AG04449 (cell line): ENCODE measurements around the gene ZBTB9.

ENCODE experiments used
- CTCF ChIA-PET: fragments of 350-600 bp; formaldehyde crosslinking; extraction: SDS; loops from one replicate; lab custom pipeline; 2021; ENCODE audit warnings: antibody characterized with exemption; lab: Yijun Ruan, JAX
- POLR2A ChIA-PET: fragments of 400-600, 350-600 bp; formaldehyde crosslinking; extraction: SDS; loops from one replicate; lab custom pipeline; 2020; ENCODE audit warnings: antibody characterized with exemption, inconsistent platforms; lab: Yijun Ruan, JAX
- DNase-seq: peaks from one replicate; pipeline ENCODE4 v3.0.0-alpha.2; 2010; ENCODE audit warnings: low read depth, low spot score
- H3K4me3 ChIP-seq: 2 replicates; pipeline ENCODE4 v1.5.1; 2011; ENCODE audit warnings: low read depth, mild to moderate bottlenecking, control low read depth, low read length
- CTCF ChIP-seq: IDR thresholded peaks from one replicate; pipeline ENCODE4 v1.5.1; 2011; ENCODE audit warnings: mild to moderate bottlenecking, moderate library complexity, low read length, control low read depth, inconsistent platforms; ENCODE audit not compliant: insufficient read depth; ENCODE audit errors: missing control alignments

ZBTB9 gene

GRCh38 chr6:33454009-33454946, at the start of gene ZBTB9:
TSS of gene ZBTB9 (plus strand) at chr6:33454576. CDS start at chr6:33455101, 525 bp downstream.
- CTCF ChIA-PET: interaction anchor here (0.9 to 1.7 kb wide), 4 partner anchors 7 to 63 kb away, joined by 3 to 5 read pairs (median 3); no protein-coding TSS in a partner anchor
- TF ChIP-seq CTCF: no peak
- peak; percentile 69 for DNase-seq
- POLR2A ChIA-PET: interaction anchor here (0.7 to 1.4 kb wide), 6 partner anchors 14 to 1259 kb away, joined by 3 to 5 read pairs (median 3); partner anchors contain the start of gene BAK1
- H3K4me3 ChIP-seq: peak within 1 kb of the TSS; percentile 89

GRCh38 chr6:33404884-33405283, 49.5 kb upstream of the ZBTB9 start:
- H3K4me3 ChIP-seq: no peak overlapping the region
- DNase-seq: no peak
- no peak for TF ChIP-seq CTCF
- ChIA-PET POLR2A (no interaction called here), CTCF (interaction anchor here (1.0 to 6.1 kb wide), 2 partner anchors 14 to 21 kb away, joined by 4 to 44 read pairs; no protein-coding TSS in a partner anchor)

GRCh38 chr6:33405386-33405940, 48.9 kb upstream of the ZBTB9 start:
- POLR2A ChIA-PET: no interaction called here

GRCh38 chr6:33406126-33406525, 48.2 kb upstream of the ZBTB9 start:
- CTCF ChIA-PET: no interaction called here
- H3K4me3 ChIP-seq: no peak overlapping the region
- DNase-seq: no peak
- no peak for TF ChIP-seq CTCF
- POLR2A ChIA-PET: no interaction called here

More at GRCh38 chr6:33405386-33405940, 48.9 kb upstream of the ZBTB9 start:
- no peak overlapping the region for H3K4me3 ChIP-seq
- CTCF ChIA-PET: interaction anchor here (1.0 to 6.1 kb wide), 2 partner anchors 15 to 20 kb away, joined by 4 to 44 read pairs; no protein-coding TSS in a partner anchor
- no peak for DNase-seq
- TF ChIP-seq CTCF: no peak

GRCh38 chr6:33407132-33407718, 47.2 kb upstream of the ZBTB9 start:
- ChIA-PET POLR2A (no interaction called here), CTCF (interaction anchor here (0.8 to 2.6 kb wide), 6 partner anchors 9 to 126 kb away, joined by 3 to 13 read pairs (median 4); partner anchors contain the start of gene RGL2)
- DNase-seq: no peak
- no peak for TF ChIP-seq CTCF
- H3K4me3 ChIP-seq: no peak overlapping the region
